H1 (cell line): Measurements from ENCODE around the gene LDLRAD3. TPM values are rescaled to one million over a fixed set of nuclear protein-coding genes. Genes with fewer than 3 reads are reported as not detected.
"Not testable (repeated sequence)": the region's sequence is repeated elsewhere in the genome, so short reads cannot be mapped to it uniquely, and the experiment has no call there.

Experiments
- CTCF ChIA-PET: fragments of 300-600 bp; sonication (Branson Sonifier 250); formaldehyde crosslinking; loops from one replicate; lab custom pipeline; 2021; ENCODE audit not compliant: partially characterized antibody; lab: Charles Lee
- POLR2A ChIA-PET: fragments of 300-600 bp; sonication (Branson Sonifier 250); formaldehyde crosslinking; loops from one replicate; lab custom pipeline; 2021; ENCODE audit warnings: inconsistent platforms; ENCODE audit not compliant: partially characterized antibody; lab: Charles Lee
- DNase-seq, 2 experiments: peaks; one replicate each; pipeline versions ENCODE4 v3.0.0 to v3.0.0-alpha.2; 2010 to 2022; ENCODE audit warnings: low spot score in 2 of 2, low read depth in 1 of 2, mixed read lengths in 1 of 2
- FAIRE-seq: peaks from 2 replicates; lab custom pipeline; 2011; peaks lifted over from hg19 to GRCh38; lab: Jason Lieb, UNC
- H2AFZ ChIP-seq: 2 replicates; pipeline ENCODE4 v1.8.1; 2012; ENCODE audit warnings: low read length, inconsistent platforms
- H2AK5ac ChIP-seq: 2 replicates; pipeline ENCODE4 v1.6.1; 2013; ENCODE audit warnings: low read depth, low read length
- H2BK120ac ChIP-seq: replicated peaks from 2 replicates; pipeline ENCODE3; 2013; ENCODE audit warnings: low read depth, low read length, inconsistent platforms
- H2BK12ac ChIP-seq: 2 replicates; pipeline ENCODE4 v1.6.1; 2013; ENCODE audit warnings: low read depth, low read length
- H2BK15ac ChIP-seq: 2 replicates; pipeline ENCODE4 v1.6.1; 2013; ENCODE audit warnings: low read length
- H2BK20ac ChIP-seq: 2 replicates; pipeline ENCODE4 v1.6.1; 2013; ENCODE audit warnings: low read length
- H2BK5ac ChIP-seq: 2 replicates; pipeline ENCODE4 v1.6.1; 2013; ENCODE audit warnings: low read depth, low read length
- H3K14ac ChIP-seq: 2 replicates; pipeline ENCODE4 v1.6.1; 2013; ENCODE audit warnings: inconsistent platforms; ENCODE audit not compliant: insufficient read length
- H3K18ac ChIP-seq: 2 replicates; pipeline ENCODE4 v1.6.1; 2013; ENCODE audit warnings: low read length; ENCODE audit errors: extremely low read depth
- H3K23ac ChIP-seq: 2 replicates; pipeline ENCODE4 v1.6.1; 2013; ENCODE audit warnings: inconsistent platforms; ENCODE audit not compliant: insufficient read length
- H3K23me2 ChIP-seq: 2 replicates; pipeline ENCODE4 v1.6.1; 2013; ENCODE audit warnings: low read depth, low read length
- H3K27ac ChIP-seq: 2 replicates; pipeline ENCODE4 v1.6.1; 2011; ENCODE audit warnings: low read depth, low read length, inconsistent platforms
- H3K27me3 ChIP-seq, 4 experiments: replicated peaks in 1 of 4; 1 replicate in 1 of 4; 2 replicates in 3 of 4; pipeline versions ENCODE4 v1.6.1 to v1.8.1; 2011 to 2013; ENCODE audit warnings: low read length in 3 of 4, mild to moderate bottlenecking in 3 of 4, inconsistent platforms in 2 of 4, mixed read lengths in 2 of 4, moderate library complexity in 1 of 4; ENCODE audit not compliant: control insufficient read depth in 3 of 4, insufficient read depth in 3 of 4; ENCODE audit errors: extremely low read depth in 1 of 4
- H3K36me3 ChIP-seq, 4 experiments: 2 replicates each; pipeline versions ENCODE4 v1.6.1 to v1.8.1; 2011 to 2013; ENCODE audit warnings: mild to moderate bottlenecking in 4 of 4, low read length in 3 of 4, moderate library complexity in 2 of 4, control low read depth in 1 of 4, inconsistent platforms in 1 of 4; ENCODE audit not compliant: insufficient read depth in 4 of 4, control insufficient read depth in 2 of 4
- H3K4ac ChIP-seq: replicated peaks from 2 replicates; pipeline ENCODE3; 2013; ENCODE audit warnings: low read length, low read depth, mixed read lengths, inconsistent platforms; ENCODE audit not compliant: insufficient read length
- H3K4me1 ChIP-seq, 4 experiments: replicated peaks in 1 of 4; 1 replicate in 1 of 4; 2 replicates in 3 of 4; pipeline versions ENCODE4 v1.6.1 to v1.8.1; 2011 to 2013; ENCODE audit warnings: low read length in 3 of 4, inconsistent platforms in 2 of 4, mixed read lengths in 1 of 4; ENCODE audit not compliant: insufficient read depth in 4 of 4, control insufficient read depth in 3 of 4
- H3K4me2 ChIP-seq, 2 experiments: 2 replicates each; pipeline versions ENCODE4 v1.6.1 to v1.8.1; 2011 to 2013; ENCODE audit warnings: low read depth in 2 of 2, low read length in 2 of 2, control low read depth in 1 of 2, inconsistent platforms in 1 of 2, mild to moderate bottlenecking in 1 of 2; ENCODE audit not compliant: insufficient read depth in 1 of 2
- H3K4me3 ChIP-seq, 4 experiments: fragments of 200-600, 300-600 bp in 1 of 4; sonication (generic), shearing (Covaris generic), sonication (Bioruptor Twin) in 1 of 4; 2 replicates each; pipeline versions ENCODE4 v1.5.1 to v1.8.1; 2011 to 2016; ENCODE audit warnings: low read length in 4 of 4, low read depth in 3 of 4, control low read depth in 2 of 4, inconsistent platforms in 2 of 4, mild to moderate bottlenecking in 2 of 4, mixed read lengths in 1 of 4, moderate library complexity in 1 of 4; ENCODE audit not compliant: insufficient read depth in 2 of 4; ENCODE audit errors: extremely low read depth in 1 of 4
- H3K56ac ChIP-seq: replicated peaks from 2 replicates; pipeline ENCODE3; 2013; ENCODE audit warnings: low read depth, mild to moderate bottlenecking, mixed read lengths, low read length, inconsistent platforms; ENCODE audit not compliant: insufficient read length
- H3K79me1 ChIP-seq: 2 replicates; pipeline ENCODE4 v1.6.1; 2013; ENCODE audit warnings: low read depth, low read length, control low read depth
- H3K79me2 ChIP-seq, 2 experiments: 2 replicates each; pipeline versions ENCODE4 v1.6.1 to v1.8.1; 2012 to 2013; ENCODE audit warnings: low read length in 2 of 2, mild to moderate bottlenecking in 2 of 2, inconsistent platforms in 1 of 2; ENCODE audit not compliant: insufficient read depth in 2 of 2, control insufficient read depth in 1 of 2
- H3K9ac ChIP-seq, 4 experiments: replicated peaks in 1 of 4; 1 replicate in 1 of 4; 2 replicates in 3 of 4; pipeline versions ENCODE4 v1.6.1 to v1.8.1; 2011 to 2013; ENCODE audit warnings: low read depth in 3 of 4, low read length in 3 of 4, control low read depth in 2 of 4, mild to moderate bottlenecking in 2 of 4, moderate library complexity in 2 of 4, inconsistent platforms in 1 of 4; ENCODE audit errors: extremely low read depth in 1 of 4
- H3K9me3 ChIP-seq, 2 experiments: 2 replicates each; pipeline versions ENCODE4 v1.6.1 to v1.8.1; 2012 to 2013; ENCODE audit warnings: mild to moderate bottlenecking in 2 of 2, moderate library complexity in 2 of 2, control low read depth in 1 of 2, inconsistent platforms in 1 of 2, low read depth in 1 of 2, low read length in 1 of 2, mixed read lengths in 1 of 2; ENCODE audit not compliant: insufficient read depth in 2 of 2
- H4K20me1 ChIP-seq, 2 experiments: replicated peaks in 1 of 2; 2 replicates each; pipeline versions ENCODE3 to v1.8.1; 2011 to 2013; ENCODE audit warnings: inconsistent platforms in 2 of 2, low read length in 2 of 2, mild to moderate bottlenecking in 1 of 2; ENCODE audit not compliant: insufficient read depth in 2 of 2, control insufficient read depth in 1 of 2
- H4K5ac ChIP-seq: 2 replicates; pipeline ENCODE4 v1.6.1; 2013; ENCODE audit warnings: low read length, low read depth, mixed read lengths, inconsistent platforms; ENCODE audit not compliant: insufficient read length
- H4K8ac ChIP-seq: 2 replicates; pipeline ENCODE4 v1.8.0; 2013; ENCODE audit warnings: mild to moderate bottlenecking, moderate library complexity, low read length, inconsistent platforms; ENCODE audit not compliant: insufficient read depth; ENCODE audit errors: extremely low read depth
- H4K91ac ChIP-seq: replicated peaks from 2 replicates; pipeline ENCODE3; 2013; ENCODE audit warnings: low read length, mixed read lengths, inconsistent platforms; ENCODE audit not compliant: insufficient read length
- WGBS, 2 experiments: shearing (Covaris generic) in 1 of 2; methylation state at CpG; one replicate each; pipeline versions ENCODE4 v1.1.6 to v1.1.7; 2013 to 2015; ENCODE audit warnings: low lambda C conversion rate in 2 of 2, mixed read lengths in 2 of 2, inconsistent platforms in 1 of 2, low coverage in 1 of 2, missing lambda C conversion rate in 1 of 2; ENCODE audit not compliant: insufficient replicate concordance in 2 of 2, insufficient coverage in 1 of 2, insufficient read length in 1 of 2; ENCODE audit errors: extremely low coverage in 1 of 2, missing lambda C conversion rate in 1 of 2; 5-methylcytosine and 5-hydroxymethylcytosine counted together
- polyA plus RNA-seq, 7 experiments: library from polyadenylated mRNA; depleted of rRNA in 3 of 7; stranded (reverse) in 5 of 7; unstranded in 2 of 7; fragments of >200 nt in 5 of 7; fragments of 200-250 nt in 2 of 7; gene quantifications; 1 replicate in 5 of 7; 2 replicates in 1 of 7; 4 replicates in 1 of 7; pipeline versions ENCODE4 v1.2.1 to v1.2.3, GENCODE V29; 2011 to 2013; ENCODE audit warnings: missing spikeins in 2 of 7, mixed read lengths in 2 of 7
- total RNA-seq: library from RNA; stranded (reverse); fragmentation: NEBNext Ultra II Directional; extraction: Animal tissue kit (Norgen Biotek cat#: 25700); gene quantifications from 2 replicates; pipeline ENCODE4 v1.2.1, GENCODE V29; 2021

Gene LDLRAD3
- total and polyA plus RNA-seq, 2 of the 8 experiments (the other 6 are each of a cell fraction or from before 2014, with no cell fraction given): 18.6 to 22.8 TPM

DNA sequence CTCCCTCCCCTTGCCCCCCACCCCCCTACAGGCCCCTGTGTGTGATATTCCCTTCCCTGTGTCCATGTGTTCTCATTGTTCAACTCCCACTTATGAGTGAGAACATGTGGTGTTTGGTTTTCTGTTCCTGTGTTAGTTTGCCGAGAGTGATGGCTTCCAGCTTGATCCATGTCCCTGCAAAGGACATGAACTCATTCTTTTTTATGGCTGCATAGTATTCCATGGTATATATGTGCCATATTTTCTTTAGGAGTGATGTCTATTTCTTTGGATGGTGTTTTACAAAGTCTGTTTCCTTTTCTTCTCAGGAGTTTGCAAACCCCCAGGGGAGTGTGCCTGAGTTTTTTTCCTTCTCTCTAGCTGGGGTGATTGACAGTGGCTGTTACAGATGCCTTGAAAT, 69.6 kb downstream of the LDLRAD3 start:
- H4K8ac ChIP-seq, H3K4ac ChIP-seq, H3K18ac ChIP-seq, H3K9me3 ChIP-seq, H2BK120ac ChIP-seq, H3K14ac ChIP-seq, H4K5ac ChIP-seq, H3K4me3 ChIP-seq, H3K4me1 ChIP-seq, H3K4me2 ChIP-seq, FAIRE-seq, H3K23me2 ChIP-seq, H2BK15ac ChIP-seq, H3K9ac ChIP-seq, H3K27me3 ChIP-seq, H2BK5ac ChIP-seq, DNase-seq, H2BK12ac ChIP-seq, H3K36me3 ChIP-seq, H3K23ac ChIP-seq, H2BK20ac ChIP-seq, H3K79me1 ChIP-seq, H3K27ac ChIP-seq, H4K20me1 ChIP-seq, H3K56ac ChIP-seq, H2AFZ ChIP-seq, H2AK5ac ChIP-seq, H4K91ac ChIP-seq: not testable (repeated sequence)
- peaks cover 0 to 62% of the 10 kb centered on the region in 2 experiments; a peak in 3 of 4 replicates for H3K79me2 ChIP-seq
- ChIA-PET CTCF (interaction anchor here (1.7 to 2.7 kb wide), 3 partner anchors 10 to 192 kb away, joined by 3 to 10 read pairs (median 8); no protein-coding TSS in a partner anchor), POLR2A (interaction anchor here (0.9 kb wide), 2 partner anchors 9 to 10 kb away, joined by 3 read pairs; no protein-coding TSS in a partner anchor)
- 93% methylated on average over 1 of the region's 1 CpG; no CpG with 5 or more reads in 1 of the 2 experiments for WGBS, 2 experiments
